Endothelial cell of umbilical vein (primary cell): ENCODE results near the gene DAPK2. TPM values are rescaled to one million over a fixed set of nuclear protein-coding genes. Genes with fewer than 3 reads are reported as not detected.

Experiments
- BruUV-seq: library from RNA; stranded (reverse); fragments of 400-500 nt; replicated peaks from 2 replicates; lab custom pipeline; 2021; lab: Mats Ljungman, UMichigan
- CTCF ChIA-PET: fragments of 300-600, 350-600 bp; sonication (Branson Sonifier 250); formaldehyde crosslinking; loops from one replicate; lab custom pipeline; 2021; ENCODE audit warnings: antibody characterized with exemption, inconsistent platforms; lab: Charles Lee
- POLR2A ChIA-PET: fragments of 300-600, 350-600 bp; sonication (Branson Sonifier 250); formaldehyde crosslinking; loops from one replicate; lab custom pipeline; 2021; ENCODE audit warnings: antibody characterized with exemption, inconsistent platforms; lab: Charles Lee
- DNase-seq: peaks from one replicate; pipeline ENCODE4 v3.0.0-alpha.2; 2011; ENCODE audit warnings: low read depth, low spot score
- FAIRE-seq: peaks from 2 replicates; lab custom pipeline; 2011; peaks lifted over from hg19 to GRCh38; lab: Jason Lieb, UNC
- H2AFZ ChIP-seq: 2 replicates; pipeline ENCODE4 v1.6.0; 2012; ENCODE audit warnings: low read depth, low read length, control low read depth, inconsistent platforms
- H3K27ac ChIP-seq: 2 replicates; pipeline ENCODE4 v1.5.1; 2011; ENCODE audit warnings: low read depth, mild to moderate bottlenecking, control low read depth, low read length, moderate library complexity; ENCODE audit not compliant: insufficient read depth
- H3K27me3 ChIP-seq, 2 experiments: 2 replicates each; pipeline versions ENCODE4 v1.6.0 to v1.6.1; 2011; ENCODE audit warnings: low read length in 2 of 2, mixed read lengths in 1 of 2; ENCODE audit not compliant: control insufficient read depth in 2 of 2, insufficient read depth in 2 of 2
- H3K36me3 ChIP-seq, 2 experiments: 2 replicates in 1 of 2; 3 replicates in 1 of 2; pipeline ENCODE4 v1.5.1; 2011; ENCODE audit warnings: low read length in 2 of 2, mild to moderate bottlenecking in 1 of 2, moderate library complexity in 1 of 2; ENCODE audit not compliant: control insufficient read depth in 2 of 2, insufficient read depth in 2 of 2; ENCODE audit errors: extremely low read depth in 1 of 2
- H3K4me1 ChIP-seq: 3 replicates; pipeline ENCODE4 v1.5.1; 2011; ENCODE audit warnings: mild to moderate bottlenecking, low read length; ENCODE audit not compliant: control insufficient read depth, insufficient read depth; ENCODE audit errors: extremely low read depth
- H3K4me2 ChIP-seq: 2 replicates; pipeline ENCODE4 v1.6.1; 2011; ENCODE audit warnings: low read length, control low read depth, mixed read lengths; ENCODE audit not compliant: insufficient read depth
- H3K4me3 ChIP-seq, 3 experiments: fragments of 200-600 bp in 1 of 3; sonication (generic), shearing (Covaris generic) in 1 of 3; replicated peaks in 1 of 3; 2 replicates each; pipeline ENCODE4 v1.5.1; 2011 to 2016; ENCODE audit warnings: control low read depth in 3 of 3, low read length in 3 of 3, mild to moderate bottlenecking in 2 of 3, inconsistent platforms in 1 of 3, low read depth in 1 of 3, moderate library complexity in 1 of 3; ENCODE audit not compliant: insufficient read depth in 1 of 3
- H3K79me2 ChIP-seq: 2 replicates; pipeline ENCODE4 v1.6.0; 2012; ENCODE audit warnings: low read length, inconsistent platforms; ENCODE audit not compliant: control insufficient read depth, insufficient read depth
- H3K9ac ChIP-seq: replicated peaks from 2 replicates; pipeline ENCODE3; 2011; ENCODE audit warnings: low read length, control low read depth; ENCODE audit not compliant: insufficient read depth; ENCODE audit errors: extremely low read depth
- H3K9me1 ChIP-seq: replicated peaks from 3 replicates; pipeline ENCODE4 v1.6.0; 2011; ENCODE audit warnings: mild to moderate bottlenecking, low read length; ENCODE audit not compliant: control insufficient read depth, insufficient read depth; ENCODE audit errors: extremely low read depth
- H3K9me3 ChIP-seq: replicated peaks from 2 replicates; pipeline ENCODE4 v1.5.1; 2012; ENCODE audit warnings: low read length, inconsistent platforms; ENCODE audit not compliant: control insufficient read depth, insufficient read depth
- H4K20me1 ChIP-seq: replicated peaks from 2 replicates; pipeline ENCODE3; 2011; ENCODE audit warnings: mild to moderate bottlenecking, low read length; ENCODE audit not compliant: control insufficient read depth, insufficient read depth; ENCODE audit errors: extremely low read depth
- EZH2 ChIP-seq: IDR thresholded peaks from 2 replicates; pipeline ENCODE4 v1.6.1; 2012; ENCODE audit warnings: borderline replicate concordance, low read depth, mild to moderate bottlenecking, moderate library complexity, low read length, inconsistent platforms; ENCODE audit not compliant: severe bottlenecking
- FOS ChIP-seq: IDR thresholded peaks from 2 replicates; pipeline ENCODE4 v1.6.1; 2011; ENCODE audit warnings: mild to moderate bottlenecking, low read length, moderate library complexity, borderline replicate concordance; ENCODE audit not compliant: insufficient read depth
- GATA2 ChIP-seq: IDR thresholded peaks from 2 replicates; pipeline ENCODE4 v1.7.0; 2011; ENCODE audit warnings: low read depth, mild to moderate bottlenecking, moderate library complexity, mixed read lengths, low read length; ENCODE audit not compliant: insufficient read length, insufficient read depth
- JUN ChIP-seq: IDR thresholded peaks from 2 replicates; pipeline ENCODE4 v1.6.1; 2011; ENCODE audit warnings: borderline replicate concordance, low read depth; ENCODE audit not compliant: insufficient read length, insufficient read depth
- MYC ChIP-seq: IDR thresholded peaks from one replicate; pipeline ENCODE4 v1.6.1; 2011; ENCODE audit warnings: mild to moderate bottlenecking, low read depth, low read length
- POLR2A ChIP-seq: IDR thresholded peaks from 2 replicates; pipeline ENCODE4 v1.6.1; 2012; ENCODE audit warnings: low read depth, mild to moderate bottlenecking, control low read depth, low read length
- POLR2AphosphoS5 ChIP-seq: IDR thresholded peaks from 2 replicates; pipeline ENCODE4 v1.6.1; 2012; ENCODE audit warnings: low read depth, mild to moderate bottlenecking, control low read depth, low read length, moderate library complexity; ENCODE audit not compliant: insufficient read depth
- dilution Hi-C: fragments of 300-500 bp; cut with MboI; formaldehyde crosslinking; loops from one replicate; pipeline ENCODE4 v1.15.0; 2019; ENCODE audit warnings: low sequenced_read_pairs; ENCODE audit not compliant: extremely low pct_ligation_motif_present
- intact Hi-C: fragments of 100-400 bp; cut with micrococcal nuclease; formaldehyde crosslinking; loops from one replicate; pipeline ENCODE4 v1.10.0; 2022
- polyA plus RNA-seq, 4 experiments: library from polyadenylated mRNA; depleted of rRNA in 3 of 4; stranded (reverse) in 3 of 4; unstranded in 1 of 4; fragments of >200 nt; gene quantifications; 2 replicates each; pipeline versions ENCODE4 v1.2.1 to v1.2.3, GENCODE V29; 2011 to 2012; ENCODE audit warnings: missing spikeins in 1 of 4
- total RNA-seq: library from RNA; stranded (reverse); gene quantifications from 2 replicates; pipeline ENCODE4 v1.2.3, GENCODE V29; 2021
- TF ChIP-seq, protein P1 (sequence below): IDR thresholded peaks from 2 replicates; pipeline ENCODE4 v1.6.1; 2011; ENCODE audit not compliant: insufficient read depth, insufficient read length
- TF ChIP-seq, protein P2 (sequence below), 2 donors: IDR thresholded peaks; 1 replicate in 1 of 2; 2 replicates in 1 of 2; pipeline ENCODE4 v1.5.1; 2011; ENCODE audit warnings: low read length in 2 of 2, mild to moderate bottlenecking in 2 of 2, moderate library complexity in 2 of 2, control low read depth in 1 of 2, inconsistent platforms in 1 of 2, low read depth in 1 of 2; ENCODE audit not compliant: insufficient read depth in 1 of 2; ENCODE audit errors: extremely low read depth in 1 of 2

Gene DAPK2
- total and polyA plus RNA-seq, 2 donors (not counting 3 experiments of a cell fraction or from before 2014, with no cell fraction given): 2.8 to 6.7 TPM

DNA sequence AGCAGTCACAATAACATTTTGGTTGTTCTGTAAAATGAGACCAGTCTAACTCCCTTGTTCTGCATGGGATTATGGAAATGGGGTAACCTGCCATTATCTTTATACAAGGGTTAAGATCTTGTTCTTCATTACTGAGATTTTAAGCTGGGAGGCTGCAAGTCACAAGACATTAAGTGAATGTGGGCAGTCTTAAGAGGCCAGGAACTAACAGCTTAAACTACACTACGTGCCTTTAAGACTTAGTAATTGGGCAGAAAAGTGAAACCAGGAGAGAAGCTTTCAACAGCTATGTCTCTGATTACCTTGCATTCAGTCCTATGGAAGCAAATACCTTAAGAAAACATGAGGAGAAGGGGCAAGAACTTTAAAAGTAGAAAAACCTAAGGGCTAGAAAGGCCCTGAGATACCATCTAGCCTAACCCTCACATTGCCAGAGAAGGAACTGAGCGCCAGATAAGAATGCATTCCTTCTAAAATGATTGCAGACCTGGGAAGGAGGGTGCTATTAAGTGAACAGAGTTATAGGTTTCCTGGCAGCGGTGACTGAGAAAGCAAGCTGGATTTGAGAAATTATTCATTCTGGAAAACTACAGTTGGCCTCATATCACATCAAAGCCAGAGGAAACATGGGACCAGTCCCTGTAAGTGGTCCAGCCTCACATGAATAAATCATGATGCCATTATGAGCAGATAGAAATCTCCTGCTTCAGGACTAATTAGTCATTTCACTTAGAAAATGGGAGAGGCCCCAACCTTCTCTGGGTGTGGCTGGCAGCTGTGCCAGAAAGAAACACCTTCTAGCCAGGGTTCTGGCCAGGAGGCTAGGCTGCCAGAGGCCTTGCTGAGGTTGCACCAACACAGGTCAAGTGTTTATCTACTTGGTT, 32.9 kb downstream of the DAPK2 start:
- H3K9me1 ChIP-seq: no peaks in the 10 kb centered on the region
- no peak overlapping the region for H3K9ac ChIP-seq
- POLR2A ChIA-PET: no interaction called here
- FAIRE-seq (no peak), DNase-seq (no peak)
- peaks cover 2 to 17% of the 10 kb centered on the region in 2 experiments for H3K27me3 ChIP-seq
- H3K4me1 ChIP-seq: no peaks in the 10 kb centered on the region
- H3K9me3 ChIP-seq: no peaks in the 10 kb centered on the region
- H3K36me3 ChIP-seq: no peaks in the 10 kb centered on the region
- no peak overlapping the region for H3K27ac ChIP-seq
- intact Hi-C loops: no loop called here
- no peak overlapping the region for H3K4me2 ChIP-seq
- no peak for TF ChIP-seq FOS
- no peak for TF ChIP-seq POLR2AphosphoS5
- TF ChIP-seq, protein P1, sequence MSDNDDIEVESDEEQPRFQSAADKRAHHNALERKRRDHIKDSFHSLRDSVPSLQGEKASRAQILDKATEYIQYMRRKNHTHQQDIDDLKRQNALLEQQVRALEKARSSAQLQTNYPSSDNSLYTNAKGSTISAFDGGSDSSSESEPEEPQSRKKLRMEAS: no peak
- no peak for TF ChIP-seq EZH2
- no peak for TF ChIP-seq GATA2
- TF ChIP-seq, protein P2, sequence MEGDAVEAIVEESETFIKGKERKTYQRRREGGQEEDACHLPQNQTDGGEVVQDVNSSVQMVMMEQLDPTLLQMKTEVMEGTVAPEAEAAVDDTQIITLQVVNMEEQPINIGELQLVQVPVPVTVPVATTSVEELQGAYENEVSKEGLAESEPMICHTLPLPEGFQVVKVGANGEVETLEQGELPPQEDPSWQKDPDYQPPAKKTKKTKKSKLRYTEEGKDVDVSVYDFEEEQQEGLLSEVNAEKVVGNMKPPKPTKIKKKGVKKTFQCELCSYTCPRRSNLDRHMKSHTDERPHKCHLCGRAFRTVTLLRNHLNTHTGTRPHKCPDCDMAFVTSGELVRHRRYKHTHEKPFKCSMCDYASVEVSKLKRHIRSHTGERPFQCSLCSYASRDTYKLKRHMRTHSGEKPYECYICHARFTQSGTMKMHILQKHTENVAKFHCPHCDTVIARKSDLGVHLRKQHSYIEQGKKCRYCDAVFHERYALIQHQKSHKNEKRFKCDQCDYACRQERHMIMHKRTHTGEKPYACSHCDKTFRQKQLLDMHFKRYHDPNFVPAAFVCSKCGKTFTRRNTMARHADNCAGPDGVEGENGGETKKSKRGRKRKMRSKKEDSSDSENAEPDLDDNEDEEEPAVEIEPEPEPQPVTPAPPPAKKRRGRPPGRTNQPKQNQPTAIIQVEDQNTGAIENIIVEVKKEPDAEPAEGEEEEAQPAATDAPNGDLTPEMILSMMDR (IDR thresholded peaks at IDR 0.05; ENCODE audit: extremely low read depth in 1 of 2, insufficient read depth in 1 of 2, low read depth in 1 of 2, low read length in 2 of 2): no peak
- no peak for TF ChIP-seq JUN
- TF ChIP-seq POLR2A: no peak
- no peak for TF ChIP-seq MYC
- no peak overlapping the region for H3K4me3 ChIP-seq
- CTCF ChIA-PET: no interaction called here
- H3K79me2 ChIP-seq: no peaks in the 10 kb centered on the region
- H2AFZ ChIP-seq: no peak overlapping the region
- no TSS peak for BruUV-seq
- H4K20me1 ChIP-seq: no peaks in the 10 kb centered on the region
- dilution Hi-C loops: no loop called here
